SU-DHL-6 (cell line): ENCODE measurements around the gene AFF3.

Source experiments
- CTCF ChIP-seq: fragments of 200-600 bp; sonication (generic); IDR thresholded peaks from one replicate; pipeline ENCODE4 v1.5.1; 2017; ENCODE audit warnings: antibody characterized with exemption, mild to moderate bottlenecking, low read length, moderate library complexity; ENCODE audit not compliant: insufficient read depth, poor library complexity, severe bottlenecking
- EZH2phosphoT487 ChIP-seq: fragments of 200-600 bp; sonication (generic), shearing (Covaris generic); conservative IDR thresholded peaks from 2 replicates; pipeline ENCODE4 v1.6.1; 2018; ENCODE audit warnings: mild to moderate bottlenecking, antibody characterized with exemption, low read length, moderate library complexity, mixed read lengths

GRCh38 chr2:99878581-99879350 is 263.6 kb downstream of the AFF3 start:
- TF ChIP-seq CTCF (no peak), EZH2phosphoT487 (no peak)
